ENCODE data around the gene SPATS2L.

Gene SPATS2L

GRCh38 chr2:200306196-200306930 lies at the start of gene SPATS2L:
TSS of gene SPATS2L (plus strand) at chr2:200306693. CDS start at chr2:200389245, 82,552 bp downstream.
- DNase-seq (peak; percentile 58), ATAC-seq (peak; percentile 78)

- DNase-seq (no peak), ATAC-seq (no peak)
Observed at GRCh38 chr2:200257570-200257969, 48.9 kb upstream of the SPATS2L start.

GRCh38 chr2:200258081-200258480 lies 48.4 kb upstream of the SPATS2L start:
- no peak for ATAC-seq
- no peak for DNase-seq

GRCh38 chr2:200258881-200259576 lies 47.5 kb upstream of the SPATS2L start:
- DNase-seq (no peak), ATAC-seq (no peak)

GRCh38 chr2:200259577-200259957 lies 46.9 kb upstream of the SPATS2L start:
- DNase-seq (no peak), ATAC-seq (no peak)

GRCh38 chr2:200262047-200262446 lies 44.4 kb upstream of the SPATS2L start:
- no peak for ATAC-seq
- DNase-seq: no peak

GRCh38 chr2:200263279-200263678 lies 43.2 kb upstream of the SPATS2L start:
- ATAC-seq (no peak), DNase-seq (no peak)

GRCh38 chr2:200264631-200265030 lies 41.9 kb upstream of the SPATS2L start:
- DNase-seq: no peak
- no peak for ATAC-seq

GRCh38 chr2:200266406-200266805 lies 40.1 kb upstream of the SPATS2L start:
- no peak for ATAC-seq
- no peak for DNase-seq

- no peak for ATAC-seq
Observed at GRCh38 chr2:200267350-200267749, 39.1 kb upstream of the SPATS2L start.

GRCh38 chr2:200270732-200271131 lies 35.8 kb upstream of the SPATS2L start:
- ATAC-seq (no peak), DNase-seq (no peak)

More at GRCh38 chr2:200267350-200267749, 39.1 kb upstream of the SPATS2L start:
- no peak for DNase-seq

- DNase-seq: no peak
- ATAC-seq: no peak
Observed at GRCh38 chr2:200272320-200272719, 34.2 kb upstream of the SPATS2L start.

- ATAC-seq (no peak), DNase-seq (no peak)
Observed at GRCh38 chr2:200274116-200275075, 32.1 kb upstream of the SPATS2L start.

- ATAC-seq (no peak), DNase-seq (no peak)
Observed at GRCh38 chr2:200275295-200276013, 31.0 kb upstream of the SPATS2L start.

GRCh38 chr2:200276472-200276871 lies 30.0 kb upstream of the SPATS2L start:
- ATAC-seq (no peak), DNase-seq (no peak)

- no peak for ATAC-seq
Observed at GRCh38 chr2:200278694-200279316, 27.7 kb upstream of the SPATS2L start.

GRCh38 chr2:200279857-200280256 lies 26.6 kb upstream of the SPATS2L start:
- no peak for ATAC-seq
- no peak for DNase-seq

More at GRCh38 chr2:200278694-200279316, 27.7 kb upstream of the SPATS2L start:
- DNase-seq: no peak

GRCh38 chr2:200286578-200286977 lies 19.9 kb upstream of the SPATS2L start:
- no peak for DNase-seq
- ATAC-seq: no peak

- DNase-seq (no peak), ATAC-seq (no peak)
Observed at GRCh38 chr2:200288670-200289429, 17.6 kb upstream of the SPATS2L start.

GRCh38 chr2:200296118-200296517 lies 10.4 kb upstream of the SPATS2L start:
- DNase-seq (no peak), ATAC-seq (no peak)

GRCh38 chr2:200297100-200297499 lies 9.4 kb upstream of the SPATS2L start:
- ATAC-seq: no peak
- no peak for DNase-seq
